ENCODE data around the gene RNU1-2. TPM values are rescaled to one million over a fixed set of nuclear protein-coding genes. Genes with fewer than 3 reads are reported as not detected.
"Not testable (repeated sequence)": the region's sequence is repeated elsewhere in the genome, so short reads cannot be mapped to it uniquely, and the experiment has no call there.

Gene RNU1-2
- total RNA-seq, 1 donor from 2014 or later: under 0.01 TPM

GRCh38 chr1:16925635-16926490, 30.1 kb downstream of the RNU1-2 start:
- DNase-seq (ENCODE audit: extremely low read depth, low read depth, low spot score): no peak

GRCh38 chr1:16926491-16927073, 30.8 kb downstream of the RNU1-2 start:
- DNase-seq (ENCODE audit: extremely low read depth, low read depth, low spot score): no peak

GRCh38 chr1:16927256-16927655, 31.5 kb downstream of the RNU1-2 start:
- DNase-seq (ENCODE audit: extremely low read depth, low read depth, low spot score): no peak

GRCh38 chr1:16927711-16928485, 32.1 kb downstream of the RNU1-2 start:
- no peak for DNase-seq (ENCODE audit: extremely low read depth, low read depth, low spot score)

GRCh38 chr1:16929146-16930041, 33.6 kb downstream of the RNU1-2 start:
- not testable (repeated sequence) for DNase-seq (ENCODE audit: extremely low read depth, low read depth, low spot score)

- not testable (repeated sequence) for DNase-seq (ENCODE audit: extremely low read depth, low read depth, low spot score)
These were observed 35.6 kb downstream of the RNU1-2 start for GRCh38 chr1:16931206-16931934.

- DNase-seq (ENCODE audit: extremely low read depth, low read depth, low spot score): not testable (repeated sequence)
These were observed 38.2 kb downstream of the RNU1-2 start for GRCh38 chr1:16933945-16934344.

- not testable (repeated sequence) for DNase-seq (ENCODE audit: extremely low read depth, low read depth, low spot score)
These were observed 40.8 kb downstream of the RNU1-2 start for GRCh38 chr1:16936580-16936979.

- no peak for DNase-seq (ENCODE audit: extremely low read depth, low read depth, low spot score)
These were observed 42.9 kb downstream of the RNU1-2 start for GRCh38 chr1:16938351-16939321.

- DNase-seq (ENCODE audit: extremely low read depth, low read depth, low spot score): not testable (repeated sequence)
These were observed 43.8 kb downstream of the RNU1-2 start for GRCh38 chr1:16939386-16940180.

- no peak for DNase-seq (ENCODE audit: extremely low read depth, low read depth, low spot score)
These were observed 48.3 kb downstream of the RNU1-2 start for GRCh38 chr1:16944038-16944437.

GRCh38 chr1:16945512-16945911, 49.7 kb downstream of the RNU1-2 start:
- DNase-seq (ENCODE audit: extremely low read depth, low read depth, low spot score): not testable (repeated sequence)

Other genes starting within 250 kb of the RNU1-2 start
- under 0.01 TPM in 2 replicates for gene RNU1-3, start 229.0 kb upstream of the RNU1-2 start, total RNA-seq
- under 0.01 TPM in 2 replicates for gene RNU1-4, start 155.5 kb upstream of the RNU1-2 start, total RNA-seq
- 22.9 and 26.7 TPM in 2 replicates for gene CROCC, start 26.0 kb downstream of the RNU1-2 start, total RNA-seq
- 133 and 188 TPM in 2 replicates for gene MFAP2, start 84.6 kb downstream of the RNU1-2 start, total RNA-seq
- 97.1 and 97.8 TPM in 2 replicates for gene ATP13A2, start 115.9 kb downstream of the RNU1-2 start, total RNA-seq
- 101 and 102 TPM in 2 replicates for gene SDHB, start 158.1 kb downstream of the RNU1-2 start, total RNA-seq
- 0.18 and 1.3 TPM in 2 replicates for gene PADI2, start 223.5 kb downstream of the RNU1-2 start, total RNA-seq